Stimulated activated CD8-positive, alpha-beta memory T cell treated with anti-CD3 and anti-CD28 coated beads, Interleukin-12 subunit alpha, Interleukin-12 subunit beta, amount 100 ng/mL, for 1 hour (primary cell): ENCODE results near the gene WDR33.

Experiments
- DNase-seq: peaks from one replicate; pipeline ENCODE4 v3.0.0-alpha.2; 2020; ENCODE audit warnings: low read depth

Gene WDR33

GRCh38 chr2:127655209-127656073, 155.5 kb downstream of the WDR33 start:
- DNase-seq = no peak

DNA sequence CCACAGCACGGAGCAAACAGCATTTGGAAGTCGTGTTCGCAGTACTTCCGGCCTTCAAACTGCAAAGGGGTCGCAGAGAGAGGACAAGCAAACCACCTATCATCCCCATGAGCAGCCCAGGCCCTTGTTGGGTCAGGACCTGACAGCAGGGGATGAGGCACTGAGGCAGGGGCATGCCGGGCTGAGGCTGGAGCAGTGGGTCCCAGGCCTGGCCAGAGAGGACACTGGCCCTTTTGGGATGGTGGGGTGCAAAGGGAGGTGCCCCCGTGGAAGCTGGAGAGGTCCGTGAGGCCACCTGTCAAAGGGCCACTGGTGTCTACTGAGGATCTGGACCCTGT, 156.2 kb downstream of the WDR33 start:
- DNase-seq = no peak

DNA sequence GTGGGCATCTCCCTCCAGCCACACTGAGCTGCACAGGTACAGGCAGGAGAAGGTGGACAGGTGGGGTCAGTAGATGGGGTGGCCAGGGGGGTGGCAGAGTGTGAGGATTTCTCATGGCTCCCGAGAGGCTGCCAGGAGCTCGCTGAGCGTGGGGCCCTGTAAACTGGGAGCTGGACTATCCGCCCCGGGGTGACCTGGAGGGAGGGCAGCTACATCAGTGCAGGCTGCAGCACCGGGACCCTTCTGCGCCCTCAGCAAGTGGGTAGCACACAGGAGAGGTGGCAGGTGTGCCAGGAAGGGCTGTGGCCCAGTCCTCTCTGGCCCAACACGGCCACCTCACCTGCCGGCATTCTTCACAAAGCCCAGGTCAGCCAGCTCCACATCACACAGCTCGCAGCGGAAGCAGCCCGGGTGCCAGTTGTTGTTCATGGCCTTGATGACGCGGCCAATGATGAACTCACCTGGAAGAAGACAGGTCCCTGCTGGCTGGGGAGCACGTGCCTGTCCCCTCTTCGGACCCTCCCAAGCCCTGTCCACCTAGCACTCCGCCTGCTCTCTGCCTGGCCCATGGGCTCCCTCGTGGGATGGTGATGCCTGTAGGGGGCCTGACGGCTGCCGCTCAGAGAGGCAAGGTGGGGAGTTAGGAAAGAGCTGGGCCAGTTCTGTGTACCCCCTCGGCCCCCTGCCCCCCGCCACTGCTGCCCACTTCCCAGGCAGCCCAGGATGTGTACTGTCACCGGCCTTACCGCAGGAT, 156.7 kb downstream of the WDR33 start:
- DNase-seq = no peak

GRCh38 chr2:127653421-127654083, 157.4 kb downstream of the WDR33 start:
- DNase-seq = no peak

GRCh38 chr2:127652786-127653357, 158.1 kb downstream of the WDR33 start:
- no peak for DNase-seq

DNA sequence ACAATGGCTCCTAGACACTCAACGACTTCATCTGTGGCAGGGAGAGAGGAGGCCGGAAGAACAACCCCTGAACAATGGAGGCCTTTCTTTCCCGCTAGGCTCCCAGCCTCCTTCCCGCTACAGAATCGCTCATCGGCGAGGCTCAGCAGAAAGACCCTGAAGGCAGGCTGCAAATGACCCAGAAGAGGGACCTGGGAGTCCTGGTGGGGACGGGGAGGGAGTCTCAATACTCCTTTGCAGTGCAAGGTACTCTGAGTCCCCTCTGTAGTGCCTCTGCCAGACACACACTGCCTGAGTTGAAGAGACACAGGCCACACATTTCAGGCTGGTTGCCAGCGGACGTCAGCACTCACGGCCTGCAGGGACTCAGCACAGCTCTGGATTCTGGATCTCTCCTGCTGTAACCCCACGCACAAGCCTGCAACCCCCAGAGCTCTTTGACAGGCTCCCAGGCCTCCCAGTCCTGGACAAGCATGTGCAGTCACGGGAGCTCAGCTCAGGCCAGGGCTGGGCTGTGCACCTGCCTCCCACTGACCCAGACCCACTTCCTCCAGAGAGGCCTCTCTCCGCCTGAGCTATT, 158.9 kb downstream of the WDR33 start:
- no peak for DNase-seq

- DNase-seq = no peak
Observed at GRCh38 chr2:127651381-127651809, 159.6 kb downstream of the WDR33 start.
